HS-5 (cell line): Measurements from ENCODE around the gene KLRF2.

Experiments
- DNase-seq: peaks from one replicate; pipeline ENCODE4 v3.0.0-alpha.2; 2012; ENCODE audit warnings: low read depth

KLRF2 gene

GRCh38 chr12:9936591-9936990 is 55.3 kb downstream of the KLRF2 start:
- DNase-seq: no peak

- DNase-seq: no peak
Measured at GRCh38 chr12:9940375-9940774, 59.1 kb downstream of the KLRF2 start.

DNA sequence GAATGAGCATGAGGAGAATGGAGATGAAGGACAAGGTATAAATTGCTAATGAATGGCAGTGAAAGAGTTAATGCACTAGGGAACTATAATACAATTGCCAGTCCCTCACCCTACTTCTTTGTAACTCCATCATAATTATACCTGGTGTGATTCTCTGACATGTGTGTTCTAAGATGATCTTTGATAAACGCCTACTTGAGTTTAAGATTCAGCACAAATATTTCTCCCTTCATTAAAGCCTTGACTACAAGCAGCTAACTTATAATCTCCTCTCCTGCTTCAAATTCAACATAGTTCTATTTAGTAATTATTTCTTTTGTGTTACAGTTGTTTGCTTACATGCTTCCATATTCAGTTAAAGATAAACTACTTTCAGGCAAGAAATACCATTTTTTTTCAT is 60.5 kb downstream of the KLRF2 start:
- no peak for DNase-seq

- no peak for DNase-seq
Measured at GRCh38 chr12:9943240-9943639, 62.0 kb downstream of the KLRF2 start.

- DNase-seq: no peak
Measured at GRCh38 chr12:9944391-9944790, 63.1 kb downstream of the KLRF2 start.
